ENCODE results near the gene SDHB. TPM values are rescaled to one million over a fixed set of nuclear protein-coding genes. Genes with fewer than 3 reads are reported as not detected.

Gene SDHB
- 243 and 247 TPM in 2 replicates for total RNA-seq (2014; rRNA removed; shearing (Covaris generic))

DNA sequence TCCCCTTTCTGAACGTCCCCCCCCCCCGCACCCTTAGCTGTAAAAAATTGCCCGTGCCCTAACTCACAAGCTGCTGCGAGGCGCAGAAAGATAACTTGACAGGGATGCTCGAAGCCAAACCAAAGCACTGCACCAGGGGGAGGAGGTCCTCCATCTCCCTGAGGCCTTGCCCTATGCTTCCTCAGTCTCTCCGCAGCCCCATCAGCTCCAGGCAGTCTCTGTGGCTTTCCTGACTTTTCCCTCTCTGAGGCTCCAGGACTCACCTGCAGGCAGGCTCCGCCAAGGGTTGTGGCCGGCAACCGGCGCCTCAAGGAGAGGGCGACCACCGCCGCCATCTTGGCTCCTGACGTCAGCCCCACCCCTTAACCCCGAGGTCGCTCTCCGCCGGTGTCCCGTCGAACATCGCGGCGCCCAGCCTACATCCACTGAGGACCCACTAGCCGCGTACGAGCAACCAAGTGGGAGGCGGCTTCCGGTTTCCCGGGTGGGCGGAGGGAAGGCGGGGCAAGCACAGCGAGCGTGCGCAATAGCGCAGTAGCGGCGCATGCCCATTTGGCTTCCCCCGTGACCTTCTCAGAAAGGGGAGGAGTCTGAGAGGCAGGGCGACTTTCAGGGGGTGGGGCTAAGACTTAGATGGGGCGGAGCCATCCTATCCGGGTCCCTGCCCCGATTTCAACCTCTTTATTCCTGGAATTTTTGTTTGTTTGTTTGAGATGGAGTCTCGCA, at the start of gene SDHB:
TSS of gene SDHB (minus strand) at position 348 of the 726 bp plus-strand sequence. CDS start at position 335, 13 bp downstream.
- H3K9me3 ChIP-seq (replicated peaks), result no peaks in the 10 kb centered on the region
- H3K27ac ChIP-seq, result peak within 1 kb of the TSS; percentile 28; the same call in 1 of the 2 replicates
- peak within 1 kb of the TSS; percentile 68 for H3K4me3 ChIP-seq
- no peaks in the 10 kb centered on the region for H3K27me3 ChIP-seq
- H3K36me3 ChIP-seq, result peaks cover 13% of the 10 kb centered on the region
- peak; percentile 99 for DNase-seq
- peaks cover 26% of the 10 kb centered on the region for H3K4me1 ChIP-seq

DNA sequence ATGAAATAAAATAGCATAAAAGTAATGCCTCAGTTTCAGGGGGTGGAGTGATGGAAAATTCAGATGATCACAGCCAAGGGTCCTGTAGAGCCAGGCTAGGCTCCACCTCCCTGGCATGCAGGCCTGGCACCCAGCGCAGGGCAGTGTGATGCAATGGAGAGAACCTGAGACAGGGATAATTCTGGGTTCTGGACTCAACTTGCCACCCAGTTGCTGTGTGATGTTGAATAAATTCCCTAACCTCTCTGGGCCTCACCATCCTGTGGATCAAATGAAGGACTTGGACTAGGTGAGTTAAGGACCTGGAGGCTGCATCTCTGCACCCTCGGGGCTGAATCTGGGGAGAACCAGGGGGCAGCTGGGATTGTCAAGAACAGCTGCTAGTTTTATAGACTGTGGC, 48.4 kb upstream of the SDHB start:
- H3K36me3 ChIP-seq, result no peaks in the 10 kb centered on the region
- peak in 1 of 2 experiments; percentile 79 for DNase-seq
- peaks cover 37% of the 10 kb centered on the region for H3K4me1 ChIP-seq
- no peak overlapping the region for H3K27ac ChIP-seq
- no peak overlapping the region for H3K4me3 ChIP-seq
- H3K9me3 ChIP-seq (replicated peaks), result no peaks in the 10 kb centered on the region
- no peaks in the 10 kb centered on the region for H3K27me3 ChIP-seq

DNA sequence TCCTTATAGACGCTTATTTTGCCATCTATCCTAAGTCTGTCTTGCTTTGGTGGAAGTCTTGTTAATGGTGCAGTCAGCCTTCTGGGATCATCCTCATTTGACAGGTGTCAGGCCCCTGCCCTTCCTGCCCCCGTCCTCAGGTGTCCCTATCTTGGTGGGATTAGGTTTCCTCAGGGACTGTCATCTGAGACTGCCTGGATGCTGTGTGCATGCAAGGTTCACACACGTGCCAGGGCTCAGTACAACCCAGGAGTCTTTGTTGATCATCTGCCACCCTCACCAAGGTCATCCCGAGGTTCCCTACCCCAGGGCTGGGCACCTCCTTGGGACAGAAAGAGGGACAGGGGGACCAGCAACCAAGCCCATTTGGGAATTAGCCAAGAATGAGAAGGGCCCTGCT, 47.4 kb upstream of the SDHB start:
- Histone ChIP-seq H3K4me3 (no peak overlapping the region), H3K36me3 (no peaks in the 10 kb centered on the region), H3K27ac (no peak overlapping the region), H3K9me3 (replicated peaks) (no peaks in the 10 kb centered on the region), H3K4me1 (peaks cover 30% of the 10 kb centered on the region), H3K27me3 (no peaks in the 10 kb centered on the region)
- DNase-seq, result no peak

- Histone ChIP-seq H3K27me3 (no peaks in the 10 kb centered on the region), H3K9me3 (replicated peaks) (no peaks in the 10 kb centered on the region), H3K27ac (no peak overlapping the region), H3K4me3 (no peak overlapping the region), H3K36me3 (no peaks in the 10 kb centered on the region), H3K4me1 (peaks cover 26% of the 10 kb centered on the region)
- no peak for DNase-seq
Measured at GRCh38 chr1:17099616-17100340, 45.9 kb upstream of the SDHB start.

DNA sequence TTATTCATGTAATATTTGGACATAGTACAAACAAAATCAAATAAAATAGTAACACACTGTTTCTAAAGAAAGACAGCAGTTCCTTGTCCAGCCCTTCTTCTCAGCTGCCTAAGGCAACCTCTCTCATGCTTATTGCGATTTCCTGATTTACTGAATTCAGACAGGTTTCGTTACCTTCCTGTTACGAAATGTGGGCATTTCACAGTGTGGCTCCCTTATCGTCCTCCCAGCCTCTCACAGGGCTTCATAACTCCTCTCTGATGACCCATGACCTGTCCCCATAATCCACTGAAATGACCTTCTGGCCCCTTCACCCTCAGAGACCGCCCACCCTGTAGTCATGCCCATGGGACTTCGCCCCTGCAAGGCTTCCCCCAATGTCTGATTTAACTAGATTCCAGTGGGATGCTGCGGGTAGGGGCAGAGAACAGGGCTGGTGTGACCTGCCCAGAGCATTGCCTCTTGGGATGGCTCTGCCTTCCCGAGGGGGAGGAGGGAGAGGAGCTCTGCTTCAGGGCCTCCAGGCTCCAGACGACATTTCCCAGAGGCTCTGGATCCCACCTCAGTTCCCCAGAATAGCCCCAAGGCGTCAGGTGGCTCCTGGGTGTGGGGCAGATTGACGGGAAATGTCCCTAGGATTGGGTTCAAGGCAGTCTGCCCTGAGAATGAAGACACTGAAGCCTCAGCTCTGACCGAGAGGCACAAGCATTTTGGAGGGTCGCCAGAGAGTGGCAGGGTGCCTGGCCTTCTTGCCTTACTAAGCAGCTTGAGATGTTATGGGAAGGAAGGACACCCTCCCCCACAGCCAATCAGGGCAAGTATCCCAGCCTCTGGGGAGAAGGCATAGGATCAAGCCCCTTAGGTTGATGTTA, 44.9 kb upstream of the SDHB start:
- Histone ChIP-seq H3K27me3 (no peaks in the 10 kb centered on the region), H3K4me3 (no peak overlapping the region), H3K27ac (no peak overlapping the region), H3K4me1 (peaks cover 31% of the 10 kb centered on the region), H3K9me3 (replicated peaks) (no peaks in the 10 kb centered on the region), H3K36me3 (no peaks in the 10 kb centered on the region)
- no peak for DNase-seq

GRCh38 chr1:17097787-17098186, 44.0 kb upstream of the SDHB start:
- H3K27ac ChIP-seq, result no peak overlapping the region
- H3K36me3 ChIP-seq, result no peaks in the 10 kb centered on the region
- H3K27me3 ChIP-seq, result no peaks in the 10 kb centered on the region
- no peak for DNase-seq
- H3K9me3 ChIP-seq (replicated peaks), result no peaks in the 10 kb centered on the region
- H3K4me1 ChIP-seq, result peaks cover 31% of the 10 kb centered on the region
- no peak overlapping the region for H3K4me3 ChIP-seq

DNA sequence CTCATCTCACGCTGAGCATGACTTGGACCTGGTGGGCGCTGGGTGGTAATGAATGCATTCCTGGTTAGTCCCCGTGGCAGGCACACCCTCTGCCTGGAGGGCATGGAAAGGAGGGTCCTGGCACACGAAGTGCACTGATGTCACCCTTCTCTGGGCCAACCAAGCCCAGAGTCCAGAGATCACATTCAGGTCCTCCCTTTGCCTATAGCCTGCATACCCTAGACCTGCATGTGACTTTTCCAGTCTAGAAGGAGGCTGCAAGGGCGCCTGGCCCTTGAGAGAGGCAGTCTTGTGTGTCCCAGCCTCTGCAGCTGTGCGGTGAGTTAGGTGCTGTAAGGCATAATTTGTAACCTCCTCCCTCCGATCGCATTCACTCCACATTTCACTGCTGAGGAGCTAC, 43.3 kb upstream of the SDHB start:
- Histone ChIP-seq H3K9me3 (replicated peaks) (no peaks in the 10 kb centered on the region), H3K4me1 (peaks cover 25% of the 10 kb centered on the region), H3K27ac (no peak overlapping the region), H3K36me3 (no peaks in the 10 kb centered on the region), H3K4me3 (no peak overlapping the region), H3K27me3 (no peaks in the 10 kb centered on the region)
- DNase-seq, result no peak

DNA sequence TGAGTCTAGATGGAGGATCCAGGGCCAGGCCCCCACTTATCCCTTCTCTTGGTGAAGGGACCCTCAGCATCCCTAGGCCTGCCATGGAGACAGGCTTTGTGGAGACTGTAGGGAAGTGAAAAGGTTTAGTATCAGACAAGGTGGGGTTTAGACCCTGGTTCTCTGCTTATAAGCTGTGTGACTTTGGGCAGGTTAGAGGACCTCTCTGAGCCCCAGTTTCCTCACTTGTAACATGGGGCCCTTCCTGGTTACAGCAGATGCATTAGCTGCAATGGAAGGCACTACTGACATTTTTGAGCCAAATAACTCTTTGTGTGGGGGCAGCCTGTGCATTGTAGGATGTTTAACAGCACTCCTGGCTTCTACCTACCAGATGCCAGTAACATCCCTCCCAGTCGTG, 42.8 kb upstream of the SDHB start:
- Histone ChIP-seq H3K36me3 (no peaks in the 10 kb centered on the region), H3K4me1 (peaks cover 24% of the 10 kb centered on the region; the same call in 1 of the 2 replicates), H3K9me3 (replicated peaks) (no peaks in the 10 kb centered on the region), H3K27me3 (no peaks in the 10 kb centered on the region), H3K27ac (no peak overlapping the region), H3K4me3 (no peak overlapping the region)
- no peak for DNase-seq

- no peaks in the 10 kb centered on the region for H3K27me3 ChIP-seq
- no peaks in the 10 kb centered on the region for H3K9me3 ChIP-seq (replicated peaks)
- H3K36me3 ChIP-seq, result no peaks in the 10 kb centered on the region
- DNase-seq, result no peak
- peaks cover 31% of the 10 kb centered on the region; the same call in 1 of the 2 replicates for H3K4me1 ChIP-seq
- H3K27ac ChIP-seq, result no peak overlapping the region
- H3K4me3 ChIP-seq, result no peak overlapping the region
Measured at GRCh38 chr1:17095141-17095540, 41.3 kb upstream of the SDHB start.

- DNase-seq, result no peak
Measured at GRCh38 chr1:17094664-17095063, 40.8 kb upstream of the SDHB start.

GRCh38 chr1:17093822-17094393, 40.1 kb upstream of the SDHB start:
- DNase-seq, result no peak
- Histone ChIP-seq H3K4me1 (peaks cover 38% of the 10 kb centered on the region; the same call in 1 of the 2 replicates), H3K36me3 (no peaks in the 10 kb centered on the region), H3K27me3 (no peaks in the 10 kb centered on the region), H3K4me3 (no peak overlapping the region), H3K27ac (no peak overlapping the region), H3K9me3 (replicated peaks) (no peaks in the 10 kb centered on the region)

More at GRCh38 chr1:17094664-17095063, 40.8 kb upstream of the SDHB start:
- Histone ChIP-seq H3K27ac (no peak overlapping the region), H3K27me3 (no peaks in the 10 kb centered on the region), H3K9me3 (replicated peaks) (no peaks in the 10 kb centered on the region), H3K36me3 (no peaks in the 10 kb centered on the region), H3K4me3 (no peak overlapping the region), H3K4me1 (peaks cover 34% of the 10 kb centered on the region; the same call in 1 of the 2 replicates)

- no peak overlapping the region for H3K4me3 ChIP-seq
- H3K27ac ChIP-seq, result no peak overlapping the region
- DNase-seq, result no peak
- H3K4me1 ChIP-seq, result peaks cover 31% of the 10 kb centered on the region; the same call in 1 of the 2 replicates
- H3K9me3 ChIP-seq (replicated peaks), result no peaks in the 10 kb centered on the region
- no peaks in the 10 kb centered on the region for H3K27me3 ChIP-seq
- H3K36me3 ChIP-seq, result no peaks in the 10 kb centered on the region
Measured at GRCh38 chr1:17091252-17091651, 37.4 kb upstream of the SDHB start.

DNA sequence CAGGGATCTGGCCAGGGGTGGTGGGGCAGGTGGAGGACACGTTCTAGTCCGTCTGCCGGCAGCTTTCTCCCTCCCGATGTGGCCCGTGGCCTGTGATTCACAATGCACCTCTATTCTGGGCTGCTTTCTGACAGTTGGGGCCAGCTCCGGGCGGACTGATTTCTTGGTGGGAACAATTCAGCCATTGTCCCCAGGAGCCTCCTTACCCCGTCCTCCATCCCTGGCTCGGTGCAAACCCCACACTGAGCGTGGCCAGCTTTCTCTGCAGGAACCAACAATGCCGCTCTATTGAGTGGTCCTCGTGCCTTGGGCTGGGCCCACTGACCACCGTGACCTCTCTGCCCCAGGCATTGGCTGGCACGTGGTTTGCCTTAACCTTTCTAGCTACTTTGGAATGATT, 35.7 kb upstream of the SDHB start:
- Histone ChIP-seq H3K4me1 (peaks cover 32% of the 10 kb centered on the region), H3K27me3 (no peaks in the 10 kb centered on the region), H3K36me3 (no peaks in the 10 kb centered on the region), H3K9me3 (replicated peaks) (no peaks in the 10 kb centered on the region), H3K4me3 (no peak overlapping the region), H3K27ac (peak overlapping the region; percentile 14; the same call in 1 of the 2 replicates)
- DNase-seq, result peak; percentile 63 to 80

GRCh38 chr1:17086751-17087150, 32.9 kb upstream of the SDHB start:
- Histone ChIP-seq H3K27me3 (no peaks in the 10 kb centered on the region), H3K27ac (no peak overlapping the region), H3K4me3 (no peak overlapping the region), H3K36me3 (no peaks in the 10 kb centered on the region), H3K4me1 (peaks cover 34% of the 10 kb centered on the region), H3K9me3 (replicated peaks) (no peaks in the 10 kb centered on the region)
- no peak for DNase-seq
